CD14-positive monocyte (primary cell): ENCODE results near the gene DDX52. TPM values are rescaled to one million over a fixed set of nuclear protein-coding genes. Genes with fewer than 3 reads are reported as not detected.
A peak's percentile ranks its signal among the peaks of the same experiment; 100 is the strongest.

Experiments
- DNase-seq, 3 donors: peaks; one replicate each; pipeline ENCODE4 v3.0.0-alpha.2; 2011 to 2022
- H2AFZ ChIP-seq: 2 replicates; pipeline ENCODE4 v1.6.0; 2012; ENCODE audit warnings: mild to moderate bottlenecking, low read depth, low read length, inconsistent platforms; ENCODE audit not compliant: insufficient read depth, poor library complexity, severe bottlenecking
- H3K27ac ChIP-seq, 2 donors: 1 replicate in 1 of 2; 2 replicates in 1 of 2; pipeline ENCODE4 v1.5.1; 2012 to 2013; ENCODE audit warnings: low read length in 2 of 2, control low read depth in 1 of 2, inconsistent platforms in 1 of 2, low read depth in 1 of 2, mild to moderate bottlenecking in 1 of 2
- H3K27me3 ChIP-seq, 2 donors: one replicate each; pipeline versions ENCODE4 v1.6.0 to v1.6.1; 2011 to 2013; ENCODE audit warnings: low read length in 2 of 2; ENCODE audit not compliant: control insufficient read depth in 2 of 2, insufficient read depth in 2 of 2
- H3K36me3 ChIP-seq, 2 donors: replicated peaks in 1 of 2; 1 replicate in 1 of 2; 2 replicates in 1 of 2; pipeline versions ENCODE4 v1.5.1 to v1.6.1; 2012 to 2013; ENCODE audit warnings: low read length in 2 of 2, control low read depth in 1 of 2, inconsistent platforms in 1 of 2, mild to moderate bottlenecking in 1 of 2; ENCODE audit not compliant: insufficient read depth in 2 of 2, control insufficient read depth in 1 of 2
- H3K4me1 ChIP-seq, 2 donors: 1 replicate in 1 of 2; 2 replicates in 1 of 2; pipeline versions ENCODE4 v1.5.1 to v1.6.1; 2012 to 2013; ENCODE audit warnings: low read length in 2 of 2, control low read depth in 1 of 2, inconsistent platforms in 1 of 2, mild to moderate bottlenecking in 1 of 2, moderate library complexity in 1 of 2; ENCODE audit not compliant: insufficient read depth in 2 of 2, control insufficient read depth in 1 of 2
- H3K4me2 ChIP-seq: replicated peaks from 2 replicates; pipeline ENCODE3; 2012; ENCODE audit warnings: low read length, moderate library complexity, mild to moderate bottlenecking; ENCODE audit not compliant: poor library complexity, severe bottlenecking; ENCODE audit errors: extremely low read depth
- H3K4me3 ChIP-seq, 3 experiments: fragments of 200-600 bp in 1 of 3; sonication (generic) in 1 of 3; replicated peaks in 1 of 3; 1 replicate in 2 of 3; 2 replicates in 1 of 3; pipeline ENCODE4 v1.5.1; 2011 to 2013; ENCODE audit warnings: low read length in 3 of 3, mild to moderate bottlenecking in 3 of 3, control low read depth in 2 of 3, low read depth in 2 of 3, inconsistent platforms in 1 of 3, moderate library complexity in 1 of 3
- H3K79me2 ChIP-seq: 2 replicates; pipeline ENCODE4 v1.6.0; 2012; ENCODE audit warnings: mild to moderate bottlenecking, control low read depth, inconsistent platforms, low read length, moderate library complexity; ENCODE audit not compliant: insufficient read depth
- H3K9ac ChIP-seq: 2 replicates; pipeline ENCODE4 v1.6.0; 2017; ENCODE audit warnings: low read length, mild to moderate bottlenecking; ENCODE audit not compliant: insufficient read depth, poor library complexity, severe bottlenecking
- H3K9me3 ChIP-seq, 2 donors: replicated peaks in 1 of 2; 1 replicate in 1 of 2; 2 replicates in 1 of 2; pipeline versions ENCODE4 v1.5.1 to v1.6.1; 2012 to 2013; ENCODE audit warnings: low read length in 2 of 2, control low read depth in 1 of 2; ENCODE audit not compliant: control insufficient read depth in 1 of 2, insufficient read depth in 1 of 2
- H4K20me1 ChIP-seq: 2 replicates; pipeline ENCODE4 v1.6.0; 2012; ENCODE audit warnings: mild to moderate bottlenecking, low read length, control low read depth, moderate library complexity; ENCODE audit not compliant: insufficient read depth
- H3K27ac Mint-ChIP-seq, 7 donors: one replicate each; pipeline ENCODE4 v1.8.0; 2020; ENCODE audit warnings: mild to moderate bottlenecking in 7 of 7, mixed read lengths in 7 of 7, moderate library complexity in 6 of 7, inconsistent platforms in 2 of 7
- H3K27me3 Mint-ChIP-seq, 3 donors: one replicate each; pipeline ENCODE4 v1.8.0; 2021 to 2022; ENCODE audit warnings: low read depth in 3 of 3, mild to moderate bottlenecking in 3 of 3, mixed read lengths in 3 of 3, moderate library complexity in 3 of 3, inconsistent platforms in 1 of 3
- H3K36me3 Mint-ChIP-seq, 2 donors: one replicate each; pipeline ENCODE4 v1.8.0; 2020; ENCODE audit warnings: mixed read lengths in 2 of 2, inconsistent platforms in 1 of 2, mild to moderate bottlenecking in 1 of 2
- H3K4me1 Mint-ChIP-seq: one replicate; pipeline ENCODE4 v1.8.0; 2020; ENCODE audit warnings: mild to moderate bottlenecking, mixed read lengths
- H3K4me3 Mint-ChIP-seq, 2 donors: one replicate each; pipeline ENCODE4 v1.8.0; 2020; ENCODE audit warnings: mild to moderate bottlenecking in 2 of 2, mixed read lengths in 2 of 2, moderate library complexity in 1 of 2
- H3K9me3 Mint-ChIP-seq, 7 donors: one replicate each; pipeline ENCODE4 v1.8.0; 2020 to 2022; ENCODE audit warnings: mixed read lengths in 7 of 7, mild to moderate bottlenecking in 6 of 7, moderate library complexity in 6 of 7, inconsistent platforms in 2 of 7
- CTCF ChIP-seq: fragments of 200-600 bp; IDR thresholded peaks from one replicate; pipeline ENCODE4 v1.8.0; 2022; ENCODE audit warnings: antibody characterized with exemption, mild to moderate bottlenecking
- WGBS: methylation state at CpG from one replicate; pipeline ENCODE4 v1.1.5; 2013; ENCODE audit warnings: missing lambda C conversion rate; ENCODE audit not compliant: insufficient coverage; 5-methylcytosine and 5-hydroxymethylcytosine counted together
- intact Hi-C, 2 donors: fragments of 100-400 bp; cut with micrococcal nuclease; formaldehyde crosslinking; loops; one replicate each; pipeline versions ENCODE4 v1.15.0 to v1.15.1; 2023
- polyA plus RNA-seq, 3 donors: library from polyadenylated mRNA; depleted of rRNA in 1 of 3; unstranded in 2 of 3; stranded (reverse) in 1 of 3; fragments of 300-500 nt in 2 of 3; fragments of >200 nt in 1 of 3; fragmentation: Illumina TruSeq in 2 of 3; gene quantifications; 1 replicate in 2 of 3; 2 replicates in 1 of 3; pipeline ENCODE4 v1.2.3, GENCODE V29; 2012 to 2021

Gene DDX52
- polyA plus RNA-seq, 3 donors: 6.4 to 11.3 (median 8.8) TPM

- no peak for TF ChIP-seq CTCF
- peaks cover 0 to 2% (median 0%) of the 10 kb centered on the region in 7 donors for H3K9me3 Mint-ChIP-seq
- H3K36me3 Mint-ChIP-seq: no peaks in the 10 kb centered on the region
- peaks cover 41 to 66% (median 54%) of the 10 kb centered on the region in 3 donors for H3K27me3 Mint-ChIP-seq
- H3K27ac Mint-ChIP-seq: no peak overlapping the region
- no peak overlapping the region for H3K4me3 ChIP-seq
- H2AFZ ChIP-seq: no peak overlapping the region
- DNase-seq: peak in 1 of 3 donors; percentile 29
- no peak overlapping the region for H3K27ac ChIP-seq
- H4K20me1 ChIP-seq: no peaks in the 10 kb centered on the region
- no peaks in the 10 kb centered on the region for H3K79me2 ChIP-seq
- H3K4me1 ChIP-seq: peaks cover under 1 to 4% of the 10 kb centered on the region in 2 donors
- no peak overlapping the region for H3K4me3 Mint-ChIP-seq
- H3K4me2 ChIP-seq: no peak overlapping the region
- no peak overlapping the region for H3K9ac ChIP-seq
- no peaks in the 10 kb centered on the region for H3K36me3 ChIP-seq
- WGBS: no CpG with 5 or more reads among the region's 2 CpGs
- intact Hi-C loops: no loop called here
- peaks cover 51 to 55% of the 10 kb centered on the region in 2 donors for H3K27me3 ChIP-seq
- H3K9me3 ChIP-seq: no peaks in the 10 kb centered on the region
- peaks cover 5% of the 10 kb centered on the region for H3K4me1 Mint-ChIP-seq
These were observed 5.3 kb upstream of the DDX52 start for GRCh38 chr17:37648555-37648954.

- H3K36me3 ChIP-seq: no peaks in the 10 kb centered on the region
- TF ChIP-seq CTCF: no peak
- H2AFZ ChIP-seq: no peak overlapping the region
- H3K4me1 ChIP-seq: peaks cover 3 to 8% of the 10 kb centered on the region in 2 donors
- WGBS: no CpG with 5 or more reads among the region's 1 CpG
- peaks cover 0 to 2% (median 0%) of the 10 kb centered on the region in 7 donors for H3K9me3 Mint-ChIP-seq
- intact Hi-C loops: no loop called here
- H3K4me1 Mint-ChIP-seq: peaks cover 8% of the 10 kb centered on the region
- peaks cover 51 to 55% of the 10 kb centered on the region in 2 donors for H3K27me3 ChIP-seq
- H3K4me3 Mint-ChIP-seq: no peak overlapping the region
- H3K79me2 ChIP-seq: peaks cover 3% of the 10 kb centered on the region
- H3K27me3 Mint-ChIP-seq: peaks cover 37 to 61% (median 52%) of the 10 kb centered on the region in 3 donors
- H3K27ac ChIP-seq: no peak overlapping the region
- no peak for DNase-seq
- H3K9ac ChIP-seq: no peak overlapping the region
- H4K20me1 ChIP-seq: no peaks in the 10 kb centered on the region
- H3K27ac Mint-ChIP-seq: no peak overlapping the region
- H3K4me2 ChIP-seq: no peak overlapping the region
- H3K9me3 ChIP-seq: no peaks in the 10 kb centered on the region
- H3K4me3 ChIP-seq: no peak overlapping the region
- H3K36me3 Mint-ChIP-seq: no peaks in the 10 kb centered on the region
These were observed 4.6 kb upstream of the DDX52 start for GRCh38 chr17:37647856-37648255.
